Type B pancreatic cell (in vitro differentiated cells): ENCODE measurements around the gene FBXO27. TPM values are rescaled to one million over a fixed set of nuclear protein-coding genes. Genes with fewer than 3 reads are reported as not detected.
"Not testable (repeated sequence)": the region's sequence is repeated elsewhere in the genome, so short reads cannot be mapped to it uniquely, and the experiment has no call there.

Experiments
- DNase-seq: peaks from one replicate; pipeline ENCODE4 v3.0.0; 2021; ENCODE audit warnings: mixed read lengths; ENCODE audit not compliant: unreplicated experiment; ENCODE audit errors: extremely low spot score
- H3K27ac Mint-ChIP-seq: 2 replicates; pipeline ENCODE4 v1.8.0; 2021; ENCODE audit warnings: mild to moderate bottlenecking, mixed read lengths
- H3K27me3 Mint-ChIP-seq: 2 replicates; pipeline ENCODE4 v1.8.0; 2021; ENCODE audit warnings: mixed read lengths
- H3K36me3 Mint-ChIP-seq: 2 replicates; pipeline ENCODE4 v1.8.0; 2021; ENCODE audit warnings: mixed read lengths
- H3K4me1 Mint-ChIP-seq: one replicate; pipeline ENCODE4 v1.8.0; 2021; ENCODE audit warnings: mixed read lengths; ENCODE audit not compliant: unreplicated experiment
- H3K4me3 Mint-ChIP-seq: 2 replicates; pipeline ENCODE4 v1.8.0; 2021; ENCODE audit warnings: mild to moderate bottlenecking, mixed read lengths
- H3K9me3 Mint-ChIP-seq: 2 replicates; pipeline ENCODE4 v1.8.0; 2021; ENCODE audit warnings: mixed read lengths
- total RNA-seq: library from RNA; stranded (reverse); gene quantifications from 2 replicates; pipeline ENCODE4 v1.2.1, GENCODE V29; 2021; ENCODE audit warnings: low replicate concordance
- TF ChIP-seq, protein P1 (sequence below): fragments of 200-600 bp; sonication (generic); conservative IDR thresholded peaks from 2 replicates; pipeline ENCODE4 v1.5.0; 2021; ENCODE audit warnings: antibody characterized with exemption, mild to moderate bottlenecking

FBXO27 gene
- total RNA-seq, 1 donor from 2014 or later: 8.2 TPM

DNA sequence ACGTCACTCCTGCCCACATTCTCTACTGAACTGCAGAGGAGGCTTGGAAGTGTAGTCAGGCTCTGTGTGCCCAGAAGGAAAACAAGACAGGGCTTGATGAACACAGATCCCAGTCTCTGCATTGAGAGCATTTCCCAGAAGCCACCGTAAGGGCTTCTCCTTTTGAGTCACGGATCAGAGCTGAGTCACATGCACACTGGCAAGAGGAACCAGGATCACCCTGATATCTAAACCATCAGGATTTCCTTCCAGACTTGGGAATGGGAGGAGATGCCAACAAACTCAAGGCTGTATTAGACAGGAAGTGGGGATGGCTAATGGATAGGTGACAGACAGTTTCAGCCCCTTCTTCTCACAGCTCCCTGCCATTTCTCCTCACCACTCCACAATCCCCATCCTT, 39.1 kb downstream of the FBXO27 start:
- H3K9me3 Mint-ChIP-seq: no peaks in the 10 kb centered on the region
- TF ChIP-seq, protein P1, sequence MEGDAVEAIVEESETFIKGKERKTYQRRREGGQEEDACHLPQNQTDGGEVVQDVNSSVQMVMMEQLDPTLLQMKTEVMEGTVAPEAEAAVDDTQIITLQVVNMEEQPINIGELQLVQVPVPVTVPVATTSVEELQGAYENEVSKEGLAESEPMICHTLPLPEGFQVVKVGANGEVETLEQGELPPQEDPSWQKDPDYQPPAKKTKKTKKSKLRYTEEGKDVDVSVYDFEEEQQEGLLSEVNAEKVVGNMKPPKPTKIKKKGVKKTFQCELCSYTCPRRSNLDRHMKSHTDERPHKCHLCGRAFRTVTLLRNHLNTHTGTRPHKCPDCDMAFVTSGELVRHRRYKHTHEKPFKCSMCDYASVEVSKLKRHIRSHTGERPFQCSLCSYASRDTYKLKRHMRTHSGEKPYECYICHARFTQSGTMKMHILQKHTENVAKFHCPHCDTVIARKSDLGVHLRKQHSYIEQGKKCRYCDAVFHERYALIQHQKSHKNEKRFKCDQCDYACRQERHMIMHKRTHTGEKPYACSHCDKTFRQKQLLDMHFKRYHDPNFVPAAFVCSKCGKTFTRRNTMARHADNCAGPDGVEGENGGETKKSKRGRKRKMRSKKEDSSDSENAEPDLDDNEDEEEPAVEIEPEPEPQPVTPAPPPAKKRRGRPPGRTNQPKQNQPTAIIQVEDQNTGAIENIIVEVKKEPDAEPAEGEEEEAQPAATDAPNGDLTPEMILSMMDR: no peak
- peaks cover 23% of the 10 kb centered on the region for H3K4me1 Mint-ChIP-seq
- no peak overlapping the region for H3K27ac Mint-ChIP-seq
- no peaks in the 10 kb centered on the region for H3K36me3 Mint-ChIP-seq
- H3K4me3 Mint-ChIP-seq: no peak overlapping the region
- H3K27me3 Mint-ChIP-seq: no peaks in the 10 kb centered on the region
- no peak for DNase-seq

DNA sequence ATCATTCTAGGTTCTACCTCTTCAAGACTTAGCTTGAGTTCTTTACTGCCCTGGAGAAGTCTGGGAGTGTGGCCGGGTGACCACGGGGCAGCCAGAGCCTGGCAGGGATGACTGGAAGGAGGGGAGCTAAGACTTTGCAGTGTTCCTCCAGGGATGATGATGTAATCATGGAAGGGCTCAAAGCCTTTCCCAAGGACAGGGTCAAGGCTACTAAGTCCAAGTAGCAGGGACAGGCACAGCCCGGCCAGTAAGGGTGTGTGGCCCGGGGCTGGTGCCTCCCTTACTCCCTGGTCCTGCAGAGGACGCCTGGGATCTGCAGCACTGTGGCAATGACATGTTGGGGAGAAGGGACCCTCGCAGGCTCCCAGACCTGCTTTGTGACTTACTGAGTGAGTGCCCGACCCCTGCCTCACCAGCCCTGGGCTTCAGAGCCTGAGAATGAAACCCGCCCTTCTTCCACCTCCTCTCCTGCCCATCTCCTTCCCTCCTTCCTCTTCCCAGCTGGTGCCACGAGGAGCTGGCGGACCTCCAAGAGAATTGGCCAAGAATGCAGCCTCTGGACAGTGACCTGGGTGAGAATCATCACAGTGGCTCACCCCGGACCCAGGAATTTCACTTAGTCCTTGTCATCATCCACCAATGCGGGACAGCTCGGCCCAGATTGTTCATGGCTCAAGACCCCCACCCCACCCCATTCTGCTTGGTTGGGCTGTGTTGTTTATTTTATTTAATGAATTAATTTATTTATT, 41.2 kb downstream of the FBXO27 start:
- Mint-ChIP-seq H3K4me1 (peaks cover 22% of the 10 kb centered on the region), H3K27ac (no peak overlapping the region), H3K4me3 (no peak overlapping the region), H3K27me3 (no peaks in the 10 kb centered on the region), H3K9me3 (no peaks in the 10 kb centered on the region), H3K36me3 (no peaks in the 10 kb centered on the region)
- DNase-seq: no peak
- TF ChIP-seq, protein P1: no peak

DNA sequence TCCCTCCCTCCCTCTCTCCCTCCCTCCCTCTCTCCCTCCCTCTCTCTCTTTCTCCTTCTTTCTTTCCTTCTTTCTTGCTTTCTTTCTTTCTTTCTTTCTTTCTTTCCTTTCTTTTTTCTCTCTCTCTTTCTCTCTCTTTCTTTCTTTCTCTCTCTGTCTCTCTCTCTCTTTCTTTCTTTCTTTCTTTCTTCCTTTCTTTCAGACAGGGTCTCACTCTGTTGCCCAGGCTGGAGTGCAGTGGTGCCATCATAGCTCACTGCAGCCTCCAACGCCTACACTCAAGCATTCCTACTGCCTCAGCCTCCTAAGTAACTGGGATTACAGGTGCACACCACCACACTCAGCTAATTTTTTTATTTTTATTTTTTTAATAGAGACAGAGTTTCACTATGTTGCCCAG, 42.7 kb downstream of the FBXO27 start:
- not testable (repeated sequence) for H3K27ac Mint-ChIP-seq, H3K4me3 Mint-ChIP-seq, H3K27me3 Mint-ChIP-seq, DNase-seq, H3K36me3 Mint-ChIP-seq, H3K9me3 Mint-ChIP-seq
- H3K4me1 Mint-ChIP-seq: peaks cover 16% of the 10 kb centered on the region

DNA sequence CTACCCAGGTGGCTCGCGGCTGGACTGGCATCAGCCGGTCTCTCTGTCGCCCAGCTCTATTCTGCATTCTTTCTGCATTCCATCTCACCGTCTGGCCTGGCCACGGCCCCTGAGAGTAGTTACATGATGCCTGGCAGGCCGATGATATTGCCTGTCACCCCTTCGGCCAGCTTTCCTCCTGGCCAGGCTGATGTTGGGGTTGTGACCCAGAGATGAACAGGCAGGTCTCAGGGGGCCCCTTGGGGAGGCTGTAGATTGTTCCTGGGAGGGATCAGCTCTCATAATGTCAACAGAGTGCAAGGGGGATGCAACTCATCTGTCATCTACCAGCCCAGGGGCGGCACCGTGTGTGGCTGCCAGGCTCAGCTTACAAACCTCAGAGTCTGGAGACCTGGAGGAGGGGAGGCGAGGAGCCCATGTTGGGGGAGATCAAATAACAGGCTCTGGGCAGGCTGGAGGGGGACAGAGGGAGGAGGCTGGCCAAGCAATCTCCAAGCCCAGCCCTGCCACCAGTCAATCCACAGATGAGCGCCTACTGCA, 43.2 kb downstream of the FBXO27 start:
- TF ChIP-seq, protein P1: no peak
- peak overlapping the region; percentile 3 for H3K4me3 Mint-ChIP-seq
- peak overlapping the region; percentile 61 for H3K27ac Mint-ChIP-seq
- H3K36me3 Mint-ChIP-seq: no peaks in the 10 kb centered on the region
- no peaks in the 10 kb centered on the region for H3K27me3 Mint-ChIP-seq
- peak; percentile 73 for DNase-seq
- peaks cover 16% of the 10 kb centered on the region for H3K4me1 Mint-ChIP-seq
- no peaks in the 10 kb centered on the region for H3K9me3 Mint-ChIP-seq

DNA sequence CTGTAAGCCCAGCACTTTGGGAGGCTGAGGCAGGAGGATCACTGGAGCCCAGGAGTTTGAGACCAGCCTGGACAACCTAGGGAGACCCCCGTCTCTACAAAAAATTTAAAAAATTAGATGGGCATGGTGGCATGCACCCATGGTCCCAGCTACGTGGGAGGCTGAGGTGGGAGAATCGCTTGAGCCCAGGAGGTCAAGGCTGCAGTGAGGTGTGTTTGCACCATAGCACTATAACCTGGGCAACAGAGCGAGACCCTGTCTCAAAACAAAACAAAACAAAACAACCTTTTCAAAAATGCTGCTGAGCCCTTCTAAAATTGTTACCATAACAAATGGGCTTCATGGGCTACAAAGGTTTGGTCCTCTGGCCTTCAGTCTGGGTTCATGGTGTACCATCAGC, 43.7 kb downstream of the FBXO27 start:
- not testable (repeated sequence) for H3K9me3 Mint-ChIP-seq, H3K27ac Mint-ChIP-seq, H3K36me3 Mint-ChIP-seq, H3K4me3 Mint-ChIP-seq, DNase-seq, H3K27me3 Mint-ChIP-seq
- H3K4me1 Mint-ChIP-seq: peaks cover 16% of the 10 kb centered on the region

DNA sequence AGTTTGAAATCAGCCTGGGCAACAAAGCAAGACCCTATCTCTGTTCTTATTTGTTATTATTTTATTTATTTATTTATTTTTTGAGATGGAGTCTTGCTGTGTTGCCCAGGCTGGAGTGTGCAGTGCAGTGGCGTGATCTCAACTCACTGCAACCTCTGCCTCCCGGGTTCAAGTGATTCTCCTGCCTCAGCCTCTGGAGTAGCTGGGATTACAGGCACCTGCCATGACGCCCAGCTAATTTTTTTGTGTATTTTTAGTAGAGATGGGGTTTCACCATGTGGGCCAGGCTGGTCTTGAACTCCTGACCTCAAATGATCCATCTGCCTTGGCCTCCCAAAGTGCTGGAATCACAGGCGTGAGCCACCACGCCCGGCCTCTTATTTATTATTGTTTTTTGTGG, 44.6 kb downstream of the FBXO27 start:
- not testable (repeated sequence) for DNase-seq, H3K27ac Mint-ChIP-seq, H3K4me3 Mint-ChIP-seq, H3K9me3 Mint-ChIP-seq, H3K27me3 Mint-ChIP-seq, H3K36me3 Mint-ChIP-seq
- peaks cover 16% of the 10 kb centered on the region for H3K4me1 Mint-ChIP-seq

DNA sequence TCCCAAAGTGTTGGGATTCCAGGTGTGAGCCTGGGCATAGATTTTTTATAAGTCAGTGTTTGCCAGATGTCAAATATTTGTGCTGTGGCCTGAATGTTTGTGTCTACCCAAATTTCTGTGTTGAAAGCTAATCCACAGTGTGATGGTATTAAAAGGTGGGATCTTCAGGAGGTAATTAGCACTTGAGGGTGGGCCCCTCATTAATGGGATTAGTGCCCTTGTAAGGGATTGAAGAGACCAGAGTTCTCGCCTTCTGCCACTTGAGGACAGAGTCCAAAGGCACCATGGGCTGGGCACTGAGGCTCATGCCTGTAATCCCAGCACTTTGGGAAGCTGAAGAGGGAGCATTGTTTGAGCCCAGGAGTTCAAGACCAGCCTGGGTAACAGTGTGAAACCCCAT, 47.1 kb downstream of the FBXO27 start:
- H3K27me3 Mint-ChIP-seq: no peaks in the 10 kb centered on the region
- TF ChIP-seq, protein P1: no peak
- H3K4me1 Mint-ChIP-seq: peaks cover 15% of the 10 kb centered on the region
- no peak overlapping the region for H3K4me3 Mint-ChIP-seq
- H3K9me3 Mint-ChIP-seq: no peaks in the 10 kb centered on the region
- no peak for DNase-seq
- no peaks in the 10 kb centered on the region for H3K36me3 Mint-ChIP-seq
- no peak overlapping the region for H3K27ac Mint-ChIP-seq
